Measurements from ENCODE around the gene RNF123. TPM values are rescaled to one million over a fixed set of nuclear protein-coding genes. Genes with fewer than 3 reads are reported as not detected.

Gene RNF123
- total RNA-seq (2021; ENCODE audit: unreplicated experiment) (71.9 TPM), Bru-seq, nascent RNA (percentile 62 among the genes with signal in this experiment), BruChase-seq, experiment 1, labeled RNA remaining after a 6-hour chase (percentile 78 among the genes with signal in this experiment), BruChase-seq, experiment 2, labeled RNA remaining after a 2-hour chase (percentile 75 among the genes with signal in this experiment)
- polyA plus RNA-seq (2012): 49.7 and 51.5 TPM in 2 replicates
- long read RNA-seq, full-length matches to known transcripts: 10 of 90 reads
- long read RNA-seq, partial matches to known transcripts: 54 of 90 reads
- long read RNA-seq, other reads (novel, unspliced or antisense): 26 of 90 reads

DNA sequence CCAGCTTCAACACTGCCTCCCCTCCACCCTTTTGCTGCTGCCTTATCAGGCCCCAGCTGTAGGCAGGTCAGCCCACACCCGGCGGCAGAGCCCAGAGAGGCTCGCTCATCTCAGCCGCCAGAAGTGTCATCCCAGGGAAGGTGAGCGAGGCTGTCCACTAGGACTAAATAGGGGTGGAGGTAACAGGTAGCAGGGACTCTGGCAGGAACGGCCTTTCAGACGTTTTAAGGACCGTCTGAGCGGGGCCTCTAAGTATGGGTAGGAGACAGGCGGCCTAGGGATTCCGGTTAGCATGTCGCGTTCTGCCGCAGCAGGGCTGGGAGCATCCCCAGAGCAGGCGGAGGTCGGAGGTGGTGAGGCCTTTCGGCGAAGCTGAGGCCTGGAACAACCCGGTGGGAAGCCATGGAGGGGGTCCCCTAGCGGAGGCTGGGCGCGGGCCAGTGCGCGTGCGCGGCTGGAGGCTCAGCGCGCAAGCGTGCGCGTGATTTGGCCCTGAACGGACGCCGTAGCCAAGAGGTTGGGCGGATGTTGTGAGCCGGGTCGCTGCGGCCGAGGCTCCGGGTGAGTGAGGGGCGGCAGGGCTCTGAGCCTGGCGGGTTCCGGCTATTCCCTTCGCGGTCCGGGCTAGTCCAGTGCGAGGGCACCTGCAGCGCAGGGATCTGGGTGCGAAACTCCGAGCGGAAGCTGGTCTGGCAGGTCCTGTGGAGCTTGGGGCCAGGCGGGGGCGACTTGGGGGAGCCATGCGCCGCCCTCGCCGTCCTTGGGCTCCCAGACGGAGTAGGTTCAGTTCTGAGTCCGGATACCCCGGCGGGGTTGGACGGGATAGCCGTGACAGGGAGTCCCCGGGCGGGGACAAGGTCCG, at the start of gene RNF123, which contains the start of gene MST1:
RNF123 (plus strand) TSS at position 512 of the 862 bp plus-strand sequence. CDS start 1,609 bp downstream, outside the sequence.
MST1 (minus strand) TSS at position 429 of the 862 bp plus-strand sequence. CDS start 783 bp downstream, outside the sequence.
- Histone ChIP-seq H3K9ac (ENCODE audit: low read length) (peak within 1 kb of the TSS; percentile 91), H4K20me1 (ENCODE audit: insufficient read depth) (no peaks in the 10 kb centered on the region), H3K4me1 (ENCODE audit: control insufficient read depth in 1 of 2, insufficient read depth in 2 of 2, low read length in 2 of 2) (peaks cover 4 to 14% of the 10 kb centered on the region in 2 experiments; a peak in 3 of 4 replicates), H3K9me3 (ENCODE audit: control insufficient read depth in 1 of 2, insufficient read depth in 1 of 2, low read depth in 1 of 2, low read length in 2 of 2) (no peaks in the 10 kb centered on the region), H3K27ac (ENCODE audit: low read depth, low read length) (peak within 1 kb of the TSS; percentile 66), H3K9me2 (ENCODE audit: insufficient read depth) (no peaks in the 10 kb centered on the region), H3K27me3 (ENCODE audit: insufficient read depth, low read length) (no peaks in the 10 kb centered on the region), H2AFZ (ENCODE audit: low read depth, low read length, poor library complexity, severe bottlenecking) (no peak within 1 kb of the TSS), H3K36me3 (ENCODE audit: control insufficient read depth in 1 of 2, insufficient read depth in 2 of 2, low read length in 2 of 2) (no peaks in the 10 kb centered on the region), H3K79me2 (ENCODE audit: insufficient read depth, low read length) (peaks cover 15% of the 10 kb centered on the region), H3K4me2 (ENCODE audit: low read length) (peak within 1 kb of the TSS; percentile 87), H3K4me3 (replicated peaks in 1 of 2; ENCODE audit: low read depth in 1 of 2, low read length in 2 of 2) (peak within 1 kb of the TSS; percentile 89 to 97)
- ChIA-PET CTCF (no interaction called here), POLR2A (no interaction called here), RAD21 (ENCODE audit: low non-redundant PET in 1 of 2, low total read pairs in 2 of 2, uncharacterized antibody in 2 of 2, unreplicated experiment in 2 of 2) (interaction anchor here in 1 of 2 experiments (0.6 kb wide), 1 partner anchor 264 kb away, joined by 3 read pairs; no protein-coding TSS in a partner anchor)
- intact Hi-C loops (cut with micrococcal nuclease): no loop called here
- DNase-seq (ENCODE audit: low read depth, low spot score) (peak; percentile 81), ATAC-seq (peak; percentile 68)
- BruUV-seq (replicated peaks): TSS peak; percentile 93
- peak; percentile 76 for TF ChIP-seq POLR2A (IDR thresholded peaks at IDR 0.05; ENCODE audit: borderline replicate concordance, extremely low read depth, insufficient read depth, insufficient read length)
- TF ChIP-seq ELF1 (IDR thresholded peaks at IDR 0.05; ENCODE audit: borderline replicate concordance, low read depth): no peak; the same call in 1 of the 2 replicates
- TF ChIP-seq POLR2AphosphoS5 (IDR thresholded peaks at IDR 0.05; ENCODE audit: low read depth, low read length): peak; percentile 89
- 0 out of 2 replicates have a peak, but pooled peaks have one; percentile 48 for TF ChIP-seq MAX (IDR thresholded peaks at IDR 0.05)
- no peak for TF ChIP-seq SRF (IDR thresholded peaks at IDR 0.05; ENCODE audit: low read depth)
- no peak for TF ChIP-seq CEBPB (IDR thresholded peaks at IDR 0.05; ENCODE audit: low read depth)
- TF ChIP-seq ZBTB33 (IDR thresholded peaks at IDR 0.05; ENCODE audit: extremely low read depth, insufficient replicate concordance, low read length): peak; percentile 87
- peak; percentile 67; the same call in 1 of the 2 replicates for TF ChIP-seq SIN3A (IDR thresholded peaks at IDR 0.05; ENCODE audit: low read depth)
- peak; percentile 30 for TF ChIP-seq TCF7L2 (IDR thresholded peaks at IDR 0.05; ENCODE audit: borderline replicate concordance, extremely low read depth, insufficient read depth, insufficient read length)
- TF ChIP-seq JUND (IDR thresholded peaks at IDR 0.05): no peak
- TF ChIP-seq FOSL1 (IDR thresholded peaks at IDR 0.05; ENCODE audit: low read depth): no peak
- TF ChIP-seq ZNF274 (IDR thresholded peaks at IDR 0.05; ENCODE audit: low read depth, low read length): no peak
- peak; percentile 63 for TF ChIP-seq YY1 (IDR thresholded peaks at IDR 0.05; ENCODE audit: extremely low read depth, insufficient replicate concordance, low read depth, low read length)
- TF ChIP-seq EZH2 (IDR thresholded peaks at IDR 0.05): no peak
- TF ChIP-seq, protein P1, sequence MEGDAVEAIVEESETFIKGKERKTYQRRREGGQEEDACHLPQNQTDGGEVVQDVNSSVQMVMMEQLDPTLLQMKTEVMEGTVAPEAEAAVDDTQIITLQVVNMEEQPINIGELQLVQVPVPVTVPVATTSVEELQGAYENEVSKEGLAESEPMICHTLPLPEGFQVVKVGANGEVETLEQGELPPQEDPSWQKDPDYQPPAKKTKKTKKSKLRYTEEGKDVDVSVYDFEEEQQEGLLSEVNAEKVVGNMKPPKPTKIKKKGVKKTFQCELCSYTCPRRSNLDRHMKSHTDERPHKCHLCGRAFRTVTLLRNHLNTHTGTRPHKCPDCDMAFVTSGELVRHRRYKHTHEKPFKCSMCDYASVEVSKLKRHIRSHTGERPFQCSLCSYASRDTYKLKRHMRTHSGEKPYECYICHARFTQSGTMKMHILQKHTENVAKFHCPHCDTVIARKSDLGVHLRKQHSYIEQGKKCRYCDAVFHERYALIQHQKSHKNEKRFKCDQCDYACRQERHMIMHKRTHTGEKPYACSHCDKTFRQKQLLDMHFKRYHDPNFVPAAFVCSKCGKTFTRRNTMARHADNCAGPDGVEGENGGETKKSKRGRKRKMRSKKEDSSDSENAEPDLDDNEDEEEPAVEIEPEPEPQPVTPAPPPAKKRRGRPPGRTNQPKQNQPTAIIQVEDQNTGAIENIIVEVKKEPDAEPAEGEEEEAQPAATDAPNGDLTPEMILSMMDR (IDR thresholded peaks at IDR 0.05 in 2 of 3, conservative IDR thresholded peaks at IDR 0.05 in 1 of 3; ENCODE audit: borderline replicate concordance in 1 of 3, insufficient read depth in 1 of 3, low read depth in 2 of 3, low read length in 2 of 3): peak in 2 of 3 experiments; percentile 35 to 37; a peak in 3 of 6 replicates
- no peak for TF ChIP-seq EZH2phosphoT487 (IDR thresholded peaks at IDR 0.05; ENCODE audit: borderline replicate concordance)
- TF ChIP-seq CBX3 (IDR thresholded peaks at IDR 0.05; ENCODE audit: low read depth): no peak
- TF ChIP-seq SP1 (IDR thresholded peaks at IDR 0.05; ENCODE audit: low read depth): no peak
- no peak for TF ChIP-seq EGR1 (IDR thresholded peaks at IDR 0.05; ENCODE audit: low read depth)
- no peak for TF ChIP-seq ATF3 (IDR thresholded peaks at IDR 0.05)
- peak; percentile 45; the same call in 1 of the 2 replicates for TF ChIP-seq ZFX (IDR thresholded peaks at IDR 0.05)
- TF ChIP-seq RAD21 (IDR thresholded peaks at IDR 0.05; ENCODE audit: low read depth): no peak

All from HCT116 (cell line).